IMR-90 (cell line): ENCODE data around the gene UBA52. TPM values are rescaled to one million over a fixed set of nuclear protein-coding genes. Genes with fewer than 3 reads are reported as not detected.
A peak's percentile ranks its signal among the peaks of the same experiment; 100 is the strongest.

ENCODE experiments used
- ATAC-seq: fragments of 200-7000 bp; cut with Tn5 transposase; 2 replicates; pipeline ENCODE4 v1.9.1; 2020; ENCODE audit warnings: low read depth, mild to moderate bottlenecking, moderate library complexity
- BruUV-seq: library from RNA; stranded (reverse); fragments of 400-500 nt; replicated peaks from 2 replicates; lab custom pipeline; 2021; lab: Mats Ljungman, UMichigan
- CTCF ChIA-PET: fragments of 300-600 bp; formaldehyde crosslinking; extraction: SDS; loops from one replicate; lab custom pipeline; 2021; ENCODE audit warnings: antibody characterized with exemption; lab: Yijun Ruan, JAX
- POLR2A ChIA-PET: fragments of 300-600 bp; sonication (Branson Sonifier 250); formaldehyde crosslinking; loops from one replicate; lab custom pipeline; 2022; ENCODE audit warnings: antibody characterized with exemption; ENCODE audit not compliant: unreplicated experiment; lab: Charles Lee
- DNase-seq: peaks from one replicate; pipeline ENCODE4 v3.0.0; 2013
- H2AFZ ChIP-seq: replicated peaks from 2 replicates; pipeline ENCODE3; 2013; ENCODE audit warnings: low read length, mild to moderate bottlenecking; ENCODE audit not compliant: poor library complexity
- H2AK5ac ChIP-seq: 2 replicates; pipeline ENCODE4 v1.6.1; 2013; ENCODE audit warnings: low read depth, low read length, inconsistent platforms
- H2AK9ac ChIP-seq: replicated peaks from 2 replicates; pipeline ENCODE3; 2013; ENCODE audit warnings: mild to moderate bottlenecking, low read depth, low read length, moderate library complexity; ENCODE audit not compliant: poor library complexity
- H2BK120ac ChIP-seq: 2 replicates; pipeline ENCODE4 v1.6.1; 2013; ENCODE audit warnings: low read depth, low read length, inconsistent platforms
- H2BK15ac ChIP-seq: 3 replicates; pipeline ENCODE4 v1.6.1; 2013; ENCODE audit warnings: low read depth, low read length, inconsistent platforms
- H2BK20ac ChIP-seq: 2 replicates; pipeline ENCODE4 v1.6.1; 2013; ENCODE audit warnings: low read depth, mild to moderate bottlenecking, inconsistent platforms, low read length, moderate library complexity
- H2BK5ac ChIP-seq: 2 replicates; pipeline ENCODE4 v1.6.1; 2013; ENCODE audit warnings: mild to moderate bottlenecking, low read depth, low read length, inconsistent platforms; ENCODE audit not compliant: poor library complexity, severe bottlenecking
- H3K14ac ChIP-seq: replicated peaks from 2 replicates; pipeline ENCODE4 v1.6.1; 2013; ENCODE audit warnings: low read depth, low read length, inconsistent platforms
- H3K18ac ChIP-seq: 2 replicates; pipeline ENCODE4 v1.6.1; 2013; ENCODE audit warnings: low read depth, low read length, control low read depth
- H3K23ac ChIP-seq: 2 replicates; pipeline ENCODE4 v1.6.1; 2013; ENCODE audit warnings: low read depth, low read length, inconsistent platforms
- H3K27ac ChIP-seq: 2 replicates; pipeline ENCODE4 v1.5.1; 2013; ENCODE audit warnings: mild to moderate bottlenecking, control low read depth, low read length; ENCODE audit not compliant: insufficient read depth
- H3K27me3 ChIP-seq: 2 replicates; pipeline ENCODE4 v1.6.1; 2013; ENCODE audit warnings: low read length; ENCODE audit not compliant: control insufficient read depth, insufficient read depth
- H3K36me3 ChIP-seq: 2 replicates; pipeline ENCODE4 v1.6.1; 2013; ENCODE audit warnings: low read length, mixed read lengths; ENCODE audit not compliant: control insufficient read depth, insufficient read depth
- H3K4ac ChIP-seq: 2 replicates; pipeline ENCODE4 v1.6.1; 2013; ENCODE audit warnings: low read depth, low read length, inconsistent platforms
- H3K4me1 ChIP-seq: 2 replicates; pipeline ENCODE4 v1.6.1; 2013; ENCODE audit warnings: low read length, mixed read lengths; ENCODE audit not compliant: control insufficient read depth, insufficient read depth
- H3K4me2 ChIP-seq: 2 replicates; pipeline ENCODE4 v1.6.1; 2013; ENCODE audit warnings: low read depth, mild to moderate bottlenecking, control low read depth, low read length, moderate library complexity
- H3K4me3 ChIP-seq: 2 replicates; pipeline ENCODE4 v1.5.1; 2013; ENCODE audit warnings: low read depth, mild to moderate bottlenecking, control low read depth, low read length, moderate library complexity; ENCODE audit not compliant: insufficient read depth
- H3K56ac ChIP-seq: 2 replicates; pipeline ENCODE4 v1.6.1; 2013; ENCODE audit warnings: low read length, inconsistent platforms; ENCODE audit not compliant: insufficient read depth; ENCODE audit errors: extremely low read depth
- H3K79me1 ChIP-seq, 2 experiments: 2 replicates each; pipeline ENCODE4 v1.6.1; 2013; ENCODE audit warnings: low read length in 2 of 2, inconsistent platforms in 1 of 2, low read depth in 1 of 2
- H3K9ac ChIP-seq: 2 replicates; pipeline ENCODE4 v1.6.1; 2013; ENCODE audit warnings: low read depth, low read length, control low read depth
- H3K9me1 ChIP-seq: 2 replicates; pipeline ENCODE4 v1.6.1; 2013; ENCODE audit warnings: low read length, inconsistent platforms; ENCODE audit not compliant: insufficient read depth
- H3K9me3 ChIP-seq: 2 replicates; pipeline ENCODE4 v1.6.1; 2013; ENCODE audit warnings: low read length; ENCODE audit not compliant: control insufficient read depth, insufficient read depth
- H4K20me1 ChIP-seq: 2 replicates; pipeline ENCODE4 v1.6.1; 2013; ENCODE audit warnings: low read length, inconsistent platforms; ENCODE audit not compliant: insufficient read depth
- H4K5ac ChIP-seq: 2 replicates; pipeline ENCODE4 v1.6.1; 2013; ENCODE audit warnings: mild to moderate bottlenecking, low read depth, low read length, control low read depth
- H4K8ac ChIP-seq, 2 experiments: 2 replicates each; pipeline ENCODE4 v1.6.1; 2013; ENCODE audit warnings: low read depth in 2 of 2, low read length in 2 of 2, control low read depth in 1 of 2, inconsistent platforms in 1 of 2
- H4K91ac ChIP-seq: 2 replicates; pipeline ENCODE4 v1.6.1; 2013; ENCODE audit warnings: low read depth, low read length, inconsistent platforms; ENCODE audit not compliant: insufficient read depth
- WGBS, 2 experiments: methylation state at CpG; one replicate each; pipeline versions ENCODE4 v1.1.5 to v1.1.7; 2013; ENCODE audit warnings: missing lambda C conversion rate in 2 of 2; ENCODE audit not compliant: insufficient read length in 1 of 2; ENCODE audit errors: extremely low coverage in 2 of 2; 5-methylcytosine and 5-hydroxymethylcytosine counted together
- dilution Hi-C: fragments of 300-500 bp; cut with HindIII; formaldehyde crosslinking; loops from one replicate; pipeline ENCODE4 v1.14.3; 2018; ENCODE audit warnings: low sequenced_read_pairs; ENCODE audit not compliant: unreplicated experiment
- in situ Hi-C: fragments of 300-500 bp; cut with MboI; formaldehyde crosslinking; loops from 3 replicates; pipeline ENCODE4 v1.14.3; 2019; ENCODE audit warnings: low sequenced_read_pairs, inconsistent platforms, mixed read lengths
- intact Hi-C: fragments of 100-400 bp; cut with micrococcal nuclease; formaldehyde crosslinking; loops from 2 replicates; pipeline ENCODE4 v1.10.0; 2022
- polyA plus RNA-seq, 3 experiments: library from polyadenylated mRNA; depleted of rRNA; stranded (reverse); fragments of >200 nt; gene quantifications; 2 replicates each; pipeline ENCODE4 v1.2.3, GENCODE V29; 2012; ENCODE audit warnings: low replicate concordance in 1 of 3
- total RNA-seq: library from RNA; depleted of rRNA; stranded (reverse); fragments of >200 nt; gene quantifications from 2 replicates; pipeline ENCODE4 v1.2.3, GENCODE V29; 2012
- TF ChIP-seq, protein P1 (sequence below): fragments of 150-350 bp; IDR thresholded peaks from 2 replicates; pipeline ENCODE4 v1.6.1; 2016; ENCODE audit warnings: low read depth, mild to moderate bottlenecking, low read length, moderate library complexity, borderline replicate concordance

UBA52 gene
- total and polyA plus RNA-seq, 2 of the 4 experiments (the other 2 are of a cell fraction): 1,030 to 3,008 TPM

DNA sequence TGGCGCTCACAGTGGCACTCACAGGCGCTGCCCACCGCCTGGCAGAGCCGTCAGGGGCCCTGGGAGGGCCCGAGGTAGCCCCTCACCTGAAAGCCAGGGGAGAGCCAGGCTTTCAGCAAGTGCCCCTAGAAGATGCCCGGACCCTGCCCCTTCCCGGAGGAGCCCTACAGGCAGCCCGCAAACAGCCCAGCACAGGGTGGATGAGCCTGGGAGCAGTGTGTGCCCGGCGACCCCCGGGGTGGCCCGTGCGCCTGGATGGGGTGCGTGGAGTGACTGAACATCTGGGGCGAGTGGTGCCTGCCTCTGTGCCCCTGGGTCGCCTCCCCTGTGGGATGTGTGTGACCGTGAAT lies 33.5 kb downstream of the UBA52 start:
- H3K9ac ChIP-seq: no peak overlapping the region
- H3K4me3 ChIP-seq: no peak overlapping the region
- CTCF ChIA-PET: interaction anchor here (0.5 kb wide), 1 partner anchor 85 kb away, joined by 3 read pairs; no protein-coding TSS in a partner anchor
- H2AK9ac ChIP-seq: peak overlapping the region; percentile 72
- DNase-seq (no peak), ATAC-seq (no peak)
- no peaks in the 10 kb centered on the region for H3K36me3 ChIP-seq
- no peak overlapping the region for H2BK20ac ChIP-seq
- H3K56ac ChIP-seq: no peak overlapping the region
- dilution Hi-C loops: no loop called here
- no peak overlapping the region for H3K18ac ChIP-seq
- in situ Hi-C loops: no loop called here
- POLR2A ChIA-PET: no interaction called here
- peaks cover 5% of the 10 kb centered on the region; the same call in 1 of the 2 replicates for H3K4me1 ChIP-seq
- H3K27me3 ChIP-seq: peaks cover 66% of the 10 kb centered on the region
- H3K9me1 ChIP-seq: no peaks in the 10 kb centered on the region
- H2BK5ac ChIP-seq: no peak overlapping the region
- H3K27ac ChIP-seq: no peak overlapping the region
- no peaks in the 10 kb centered on the region for H3K79me1 ChIP-seq
- no peak overlapping the region for H4K5ac ChIP-seq
- intact Hi-C loops: no loop called here
- no peak overlapping the region for H3K4ac ChIP-seq
- no peak overlapping the region for H2BK15ac ChIP-seq
- H3K14ac ChIP-seq: no peak overlapping the region
- no peak overlapping the region for H4K91ac ChIP-seq
- H4K8ac ChIP-seq: no peak overlapping the region
- H3K23ac ChIP-seq: no peak overlapping the region
- H2BK120ac ChIP-seq: no peak overlapping the region
- H2AFZ ChIP-seq: no peak overlapping the region
- no TSS peak for BruUV-seq
- H3K4me2 ChIP-seq: no peak overlapping the region
- no peaks in the 10 kb centered on the region for H3K9me3 ChIP-seq
- H2AK5ac ChIP-seq: peak overlapping the region; percentile 59; the same call in 1 of the 2 replicates
- 27% methylated on average over 8 of the region's 17 CpGs; no CpG with 5 or more reads in 1 of the 2 experiments for WGBS, 2 experiments
- peaks cover 8% of the 10 kb centered on the region for H4K20me1 ChIP-seq
- TF ChIP-seq, protein P1, sequence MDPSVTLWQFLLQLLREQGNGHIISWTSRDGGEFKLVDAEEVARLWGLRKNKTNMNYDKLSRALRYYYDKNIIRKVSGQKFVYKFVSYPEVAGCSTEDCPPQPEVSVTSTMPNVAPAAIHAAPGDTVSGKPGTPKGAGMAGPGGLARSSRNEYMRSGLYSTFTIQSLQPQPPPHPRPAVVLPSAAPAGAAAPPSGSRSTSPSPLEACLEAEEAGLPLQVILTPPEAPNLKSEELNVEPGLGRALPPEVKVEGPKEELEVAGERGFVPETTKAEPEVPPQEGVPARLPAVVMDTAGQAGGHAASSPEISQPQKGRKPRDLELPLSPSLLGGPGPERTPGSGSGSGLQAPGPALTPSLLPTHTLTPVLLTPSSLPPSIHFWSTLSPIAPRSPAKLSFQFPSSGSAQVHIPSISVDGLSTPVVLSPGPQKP: no peak
